HG02852 (cell line): Measurements from ENCODE around the gene BICC1.

Experiments
- ATAC-seq: cut with Tn5 transposase; IDR thresholded peaks from one replicate; pipeline ENCODE4 v1.9.1; 2021; ENCODE audit warnings: mild to moderate bottlenecking, moderate library complexity; ENCODE audit not compliant: unreplicated experiment

The BICC1 gene

DNA sequence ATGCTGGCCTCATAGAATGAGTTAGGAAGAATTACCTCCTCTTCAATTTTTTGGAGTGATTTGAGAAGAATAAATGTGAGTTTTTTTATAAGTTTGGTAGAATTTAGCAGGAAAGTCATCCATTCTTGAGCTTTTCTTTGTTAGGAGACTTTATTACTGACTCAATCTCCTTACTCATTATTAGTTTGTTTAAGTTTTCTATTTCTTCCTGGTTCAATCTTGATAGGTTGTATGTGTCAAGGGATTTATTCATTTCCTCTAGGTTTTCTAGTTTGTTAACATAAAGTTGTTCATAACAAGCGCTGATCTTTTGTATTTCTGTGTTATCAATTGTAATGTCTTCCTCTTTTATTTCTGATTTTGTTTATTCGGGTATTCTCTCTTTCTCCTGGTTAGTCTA lies 47.4 kb downstream of the BICC1 start:
- no peak for ATAC-seq

DNA sequence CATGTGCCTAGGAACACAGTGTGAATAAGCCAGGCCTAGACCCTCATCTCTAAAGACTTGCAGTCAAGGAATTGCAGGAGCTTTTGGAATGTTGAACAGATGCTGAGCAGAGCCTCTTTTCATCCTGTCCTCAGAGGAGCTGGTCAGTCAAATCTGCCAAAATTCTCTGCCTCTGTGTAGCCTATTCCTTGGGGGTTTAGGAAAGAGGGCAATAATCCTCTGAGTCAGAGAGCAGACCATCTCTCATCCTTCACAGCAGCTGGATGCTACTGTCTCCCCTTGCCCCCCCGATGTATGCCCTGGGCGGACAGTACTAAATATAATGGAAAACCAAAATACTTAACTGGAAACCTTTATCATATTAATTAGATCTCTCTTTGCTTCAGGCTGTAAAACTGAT lies 52.6 kb downstream of the BICC1 start:
- ATAC-seq: no peak

DNA sequence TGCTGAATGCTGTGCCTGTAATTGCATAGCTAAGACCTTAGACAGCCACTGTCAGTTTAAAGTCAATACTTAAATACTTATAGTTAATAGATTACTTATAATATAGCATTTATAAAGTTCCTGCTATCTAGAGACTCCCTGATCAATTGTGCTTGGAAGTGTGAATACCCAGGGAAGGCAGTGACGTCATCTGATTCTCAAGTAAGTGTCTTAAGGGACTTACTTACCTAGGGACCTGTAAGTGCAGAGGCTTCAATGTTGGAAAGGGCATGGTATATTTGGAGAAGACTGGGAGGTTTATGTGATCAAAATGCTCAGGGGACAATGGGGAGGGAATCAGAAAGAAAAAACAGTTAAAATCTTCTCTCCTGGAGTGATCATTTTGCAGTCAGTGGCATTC lies 55.0 kb downstream of the BICC1 start:
- ATAC-seq: no peak

DNA sequence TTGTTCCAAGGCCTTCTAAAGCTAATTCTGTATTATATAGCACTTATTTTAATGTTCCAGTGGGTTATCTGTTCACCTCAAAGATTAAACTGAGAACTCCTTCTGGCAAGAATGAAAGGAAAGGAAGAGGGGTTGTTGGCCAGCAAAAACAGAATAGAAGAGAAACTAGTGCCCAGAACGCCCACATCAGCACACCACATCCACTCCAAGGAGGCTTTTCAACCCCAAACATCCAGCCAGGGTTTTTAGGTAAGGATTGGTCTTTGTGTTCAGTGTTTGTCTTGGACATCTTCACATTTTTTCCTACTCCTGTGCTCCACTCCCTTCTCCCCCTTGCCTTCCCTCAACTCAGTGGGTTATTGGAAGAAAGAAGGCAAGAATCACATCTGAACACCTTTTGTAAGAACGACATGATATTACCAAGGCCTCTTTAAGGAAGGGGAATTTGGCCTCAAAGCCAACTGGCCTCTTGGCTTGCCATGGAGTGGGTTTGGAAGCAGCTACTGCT lies 55.8 kb downstream of the BICC1 start:
- ATAC-seq: no peak

DNA sequence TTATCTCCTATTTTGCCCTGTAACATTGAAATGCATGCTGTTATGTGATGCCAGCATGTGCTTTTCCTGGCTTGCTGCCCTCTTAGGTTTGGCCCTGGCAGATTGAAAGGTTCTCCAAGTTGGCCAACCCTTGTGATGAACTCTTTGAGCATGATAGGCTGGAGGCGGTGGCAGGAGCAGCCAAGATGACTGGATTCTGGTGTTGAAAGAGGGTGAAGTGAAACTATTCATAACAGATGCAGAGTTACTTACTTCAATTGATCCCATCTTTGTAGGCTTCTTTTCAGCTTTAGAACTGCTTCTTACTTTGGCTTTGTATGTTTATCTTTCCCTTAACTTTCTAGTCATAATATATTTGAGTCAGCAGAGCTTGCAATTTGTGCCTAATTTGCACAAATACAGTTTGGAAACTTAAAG lies 57.6 kb downstream of the BICC1 start:
- ATAC-seq: no peak

DNA sequence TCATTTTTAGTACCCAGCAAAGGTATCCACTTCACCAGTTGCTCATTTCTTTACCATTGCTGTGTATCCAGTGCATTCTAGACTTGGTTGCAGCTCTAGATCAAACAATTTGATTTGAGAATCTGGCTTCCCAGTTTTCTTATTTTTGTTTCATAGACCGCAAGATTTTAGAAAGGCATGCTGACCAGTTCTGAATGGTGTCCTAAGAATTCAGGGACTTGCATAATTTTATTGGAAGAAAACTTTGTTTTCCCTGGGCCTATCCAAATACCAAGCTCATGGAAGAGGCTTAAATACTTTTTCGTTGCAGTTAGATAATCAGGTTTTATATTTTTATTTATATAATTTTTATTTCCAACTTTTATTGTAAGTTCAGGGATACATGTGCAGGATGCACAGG lies 58.3 kb downstream of the BICC1 start:
- ATAC-seq: no peak

DNA sequence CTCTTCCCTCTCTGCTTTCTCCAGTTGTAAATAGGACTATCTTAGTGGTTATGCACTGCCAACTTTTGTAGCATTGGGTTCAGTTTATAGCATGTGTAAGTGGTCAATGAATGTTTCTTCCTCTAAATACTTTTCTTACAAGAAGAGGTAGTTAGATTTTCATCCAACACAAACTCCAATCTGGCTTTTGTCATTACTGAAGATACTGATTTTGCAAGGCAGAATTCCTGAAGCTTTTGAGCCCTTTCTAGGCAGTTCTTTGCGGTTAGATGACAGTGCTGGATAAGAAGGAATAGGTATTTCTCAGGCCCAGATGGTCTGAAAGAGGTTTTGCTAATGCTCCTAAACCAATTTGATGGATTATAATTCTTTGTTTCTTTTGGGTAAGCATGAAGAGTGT lies 60.5 kb downstream of the BICC1 start:
- no peak for ATAC-seq

DNA sequence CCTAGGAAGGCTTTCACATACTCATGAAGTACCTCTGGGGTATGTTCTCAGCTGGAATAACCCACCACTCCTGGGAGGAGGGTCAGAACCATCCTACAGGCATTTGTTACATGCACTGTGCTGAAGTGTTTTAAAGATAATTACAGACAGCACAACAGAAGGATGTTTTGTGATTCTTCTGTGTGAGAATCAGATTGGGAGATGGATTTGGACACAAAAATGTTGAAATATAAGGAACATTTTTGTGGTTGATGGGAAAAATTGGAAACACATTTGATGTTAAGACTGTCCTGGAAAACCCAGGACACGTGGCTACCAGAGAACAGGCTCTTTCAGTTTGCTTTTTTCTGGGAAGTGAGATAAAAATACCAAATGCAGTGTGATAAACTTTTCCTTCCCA lies 61.4 kb downstream of the BICC1 start:
- ATAC-seq: no peak

DNA sequence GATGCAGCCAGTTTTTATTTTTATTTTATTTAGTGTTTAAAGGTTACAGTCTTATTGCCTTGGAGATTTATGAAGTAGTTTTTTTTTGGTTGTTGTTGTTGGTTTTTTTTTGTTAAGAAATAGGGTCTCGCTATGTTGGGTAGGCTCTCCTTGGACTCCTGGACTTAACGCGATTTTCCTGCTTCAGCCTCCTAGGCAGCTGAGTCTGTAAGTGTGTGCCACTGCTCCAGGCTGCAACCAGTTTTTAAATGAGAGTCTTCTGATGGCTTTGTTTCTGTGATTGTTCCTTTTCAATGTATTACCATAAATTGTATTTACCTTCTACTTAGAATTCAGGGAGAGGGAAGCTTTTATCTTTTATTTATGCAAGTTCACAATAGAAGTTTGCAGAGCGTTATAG lies 62.8 kb downstream of the BICC1 start:
- no peak for ATAC-seq

DNA sequence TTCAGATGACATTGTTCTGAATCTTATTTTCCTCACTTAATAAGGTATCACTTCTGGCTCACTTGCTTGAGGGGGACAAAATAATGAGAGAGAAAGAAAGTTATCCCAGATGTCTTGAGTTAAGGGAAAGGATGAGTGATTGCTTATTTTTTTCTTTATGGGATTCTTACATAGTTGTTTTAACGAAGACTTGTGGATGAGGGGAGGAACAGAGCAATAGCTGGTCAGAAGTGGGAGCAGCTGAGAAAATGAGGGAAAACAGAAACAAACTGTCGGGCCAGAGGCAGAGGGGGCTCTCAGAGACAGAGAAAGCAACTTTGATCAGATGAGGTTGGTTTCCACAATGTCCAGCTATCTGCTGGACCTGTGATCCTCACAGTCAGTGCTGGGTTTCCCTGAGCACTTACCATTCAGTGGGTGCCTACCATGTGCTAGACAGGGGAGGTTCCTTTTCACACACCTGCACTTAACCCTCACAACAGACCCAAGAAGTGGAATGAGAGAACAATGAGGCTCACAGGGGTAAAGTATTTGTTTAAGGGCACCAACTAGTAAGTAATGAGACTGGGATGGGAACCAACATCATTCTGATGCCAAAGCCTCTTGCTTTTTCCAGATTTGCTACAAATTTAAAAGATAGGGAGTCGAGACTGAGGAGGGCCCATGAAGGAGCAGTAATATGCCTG lies 64.2 kb downstream of the BICC1 start:
- ATAC-seq: no peak

DNA sequence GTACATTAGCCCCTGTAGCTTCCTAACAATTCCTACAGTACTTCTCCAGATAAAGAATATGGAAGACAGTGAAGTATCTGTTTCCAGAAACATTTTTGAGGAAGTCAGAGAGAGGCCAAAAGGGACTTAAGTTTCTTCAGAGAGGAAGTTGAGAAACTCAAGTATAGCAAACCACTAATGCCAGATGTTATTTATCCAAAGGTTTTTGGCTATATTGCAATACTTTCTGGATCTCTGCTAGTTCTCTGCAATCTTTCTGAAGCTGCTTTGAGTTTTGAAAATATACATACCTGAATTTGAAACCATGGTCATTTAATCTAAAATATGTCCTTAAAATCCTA lies 64.7 kb downstream of the BICC1 start:
- no peak for ATAC-seq

DNA sequence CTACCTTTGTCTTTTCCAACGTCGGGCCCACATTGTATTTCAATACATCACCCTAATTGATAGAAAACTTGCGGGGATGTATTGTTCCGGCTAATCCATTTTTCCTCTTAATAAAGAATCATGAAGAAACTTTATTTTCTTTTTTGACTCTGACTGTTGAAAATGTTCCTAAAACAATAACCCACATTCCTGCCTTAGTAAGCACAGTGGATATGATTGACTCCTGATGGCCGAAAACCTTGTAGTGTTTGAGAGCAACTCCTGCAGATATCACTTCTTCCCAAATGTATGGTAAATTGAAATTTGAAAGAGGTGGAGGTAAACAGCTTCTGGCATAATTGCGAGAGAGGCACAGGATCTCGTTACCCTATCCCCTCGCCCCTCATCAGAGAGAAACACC lies 65.7 kb downstream of the BICC1 start:
- no peak for ATAC-seq

DNA sequence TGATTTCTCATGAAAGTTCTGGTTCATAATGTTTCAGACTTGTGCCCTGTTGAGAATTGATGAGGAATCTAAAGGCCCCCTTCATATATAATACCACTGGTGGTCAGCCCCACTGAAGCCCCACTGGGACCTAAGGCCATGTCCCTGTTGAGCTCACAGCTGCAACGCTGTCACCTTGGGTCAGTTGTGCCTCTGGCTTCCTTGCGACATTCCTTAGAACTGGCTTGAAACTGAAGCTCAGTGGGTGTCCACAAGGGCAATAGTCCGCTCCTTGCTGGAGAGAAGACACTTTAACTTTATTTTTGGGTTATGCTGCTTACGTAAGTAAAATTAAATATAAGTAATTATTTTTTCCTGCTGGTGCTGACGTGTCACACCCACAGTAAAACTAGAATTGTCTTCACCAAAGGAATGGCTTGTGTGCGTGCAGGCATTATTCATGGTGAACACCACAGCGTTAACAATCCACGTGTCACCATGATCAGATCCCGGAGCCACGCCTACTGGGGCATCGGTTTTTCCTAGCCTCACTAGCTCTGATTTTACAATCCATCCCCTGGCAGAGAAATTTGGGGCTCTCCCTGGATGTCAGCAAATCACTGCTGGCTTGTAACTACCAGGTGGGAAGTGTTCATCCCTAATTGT lies 66.5 kb downstream of the BICC1 start:
- ATAC-seq: no peak

DNA sequence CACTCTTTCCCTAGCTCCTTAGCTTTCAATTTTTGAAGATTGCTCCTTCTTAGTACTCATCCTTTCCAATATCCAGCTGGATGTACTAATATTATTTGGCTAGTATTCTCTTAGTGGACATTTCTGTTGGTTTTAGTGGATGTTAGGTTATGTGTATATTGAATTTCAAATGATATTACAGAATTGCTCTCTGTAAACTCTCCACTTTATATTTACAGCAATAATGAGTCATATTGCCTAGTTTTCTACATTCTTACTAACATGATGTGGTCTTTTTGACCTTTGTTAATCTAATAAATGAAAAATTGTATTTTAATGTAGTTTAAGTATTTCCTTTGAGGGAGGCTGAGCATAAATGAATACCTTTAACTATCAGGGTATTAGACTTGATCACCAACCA lies 69.4 kb downstream of the BICC1 start:
- ATAC-seq: no peak

DNA sequence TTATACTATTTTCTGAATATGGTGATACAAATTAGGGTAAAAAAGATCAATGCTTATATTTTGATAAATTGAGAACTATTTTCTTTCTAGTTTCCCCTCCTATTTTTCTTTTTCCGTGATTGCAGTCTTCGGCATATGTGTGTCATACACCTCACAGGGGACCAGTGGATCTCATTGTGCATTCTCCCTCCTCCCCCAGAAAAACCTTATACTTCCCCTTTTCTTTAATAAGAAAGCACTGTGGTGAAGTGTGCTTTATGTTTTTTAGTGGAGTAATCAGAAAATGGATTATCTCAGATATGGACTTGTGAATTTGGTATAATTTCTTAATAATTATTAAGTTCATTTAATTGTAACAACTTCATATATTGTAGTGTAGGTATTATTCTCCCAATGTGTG lies 72.8 kb downstream of the BICC1 start:
- ATAC-seq: no peak

DNA sequence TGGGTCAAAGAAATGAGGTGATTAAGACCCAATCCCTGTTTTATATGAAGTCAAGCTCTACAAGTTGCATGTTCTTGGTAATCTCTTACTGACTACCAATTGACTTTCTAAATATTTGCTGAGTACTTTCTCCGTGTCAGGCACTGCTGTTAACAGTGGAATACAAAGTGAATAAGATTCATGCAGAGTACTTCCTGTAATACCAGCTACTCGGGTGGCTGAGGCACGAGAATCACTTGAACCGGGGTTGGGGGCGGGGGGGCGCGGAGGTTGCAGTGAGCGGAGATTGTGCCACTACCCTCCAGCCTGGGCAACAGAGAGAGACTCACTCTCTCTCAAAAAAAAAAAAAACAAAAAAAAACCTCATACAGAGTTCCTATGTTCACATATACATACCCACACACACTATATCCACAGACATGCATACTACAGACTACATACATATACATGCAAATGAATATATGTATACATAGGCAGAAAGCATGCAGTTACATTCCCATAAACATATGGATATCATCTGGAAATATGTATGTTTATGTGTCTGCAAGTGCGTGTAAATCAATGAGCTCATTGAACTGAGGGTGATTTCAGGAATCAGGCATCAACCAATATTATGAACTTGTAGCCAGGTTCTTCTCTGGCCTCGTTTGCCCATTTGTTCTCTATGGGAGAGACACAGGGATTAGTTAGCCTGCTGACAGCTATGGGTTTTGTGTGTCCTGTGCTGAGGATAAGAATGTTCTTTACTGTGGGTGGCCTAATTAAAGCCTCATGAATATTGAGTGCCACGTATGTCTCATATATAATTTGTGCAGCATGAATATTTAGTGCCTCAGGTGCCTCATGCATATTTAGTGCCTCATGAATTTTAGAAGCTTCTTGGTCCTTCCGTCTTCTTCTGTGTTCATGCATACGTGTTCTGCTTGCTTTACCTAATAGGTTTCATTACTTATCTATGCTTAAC lies 73.9 kb downstream of the BICC1 start:
- no peak for ATAC-seq

DNA sequence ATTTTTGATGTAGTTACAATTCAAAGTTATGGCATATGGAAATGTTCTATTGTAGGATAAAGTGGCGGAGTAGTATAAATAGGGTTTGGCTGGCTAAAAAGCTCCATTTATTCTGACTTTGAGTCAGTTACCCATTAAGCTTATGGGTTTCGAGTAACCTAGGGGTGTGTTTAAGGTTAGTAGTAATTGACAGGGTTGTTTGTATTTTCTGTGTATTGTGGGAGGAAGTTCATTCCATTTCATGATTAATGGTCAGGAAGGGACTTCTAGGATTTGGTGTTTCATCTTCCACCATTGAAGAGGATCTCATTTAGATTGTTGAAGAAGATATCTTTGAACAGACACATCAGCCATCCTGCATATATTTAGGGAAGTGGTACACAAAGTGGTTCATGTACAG lies 75.0 kb downstream of the BICC1 start:
- no peak for ATAC-seq

DNA sequence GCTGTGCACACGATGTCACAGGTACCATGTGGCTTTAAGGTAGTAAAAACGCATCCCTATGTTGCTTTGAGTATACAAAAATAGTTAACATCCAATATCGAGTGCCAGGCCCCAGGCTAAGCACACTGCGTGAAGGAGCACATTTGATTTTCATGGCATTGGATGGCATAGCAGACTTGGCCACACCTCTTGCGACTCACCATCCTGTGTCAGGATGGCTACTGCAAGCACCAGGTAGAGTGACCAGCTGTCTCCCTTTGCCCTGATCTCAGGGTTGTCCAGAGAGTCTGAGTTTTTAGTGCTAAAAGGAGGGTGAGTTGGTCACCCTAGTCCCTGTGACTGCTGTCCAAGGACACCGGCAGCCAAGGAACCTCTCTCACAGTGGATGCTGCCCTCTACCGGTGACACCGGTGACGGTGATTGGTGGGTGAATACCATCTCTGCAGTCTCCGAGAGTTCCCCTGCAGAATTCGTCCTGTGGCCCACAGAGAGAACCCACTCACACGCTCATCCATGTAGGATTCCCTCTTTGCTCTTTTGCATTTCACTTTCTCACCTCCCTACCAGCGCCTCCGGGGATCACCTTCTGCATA lies 76.1 kb downstream of the BICC1 start:
- no peak for ATAC-seq

DNA sequence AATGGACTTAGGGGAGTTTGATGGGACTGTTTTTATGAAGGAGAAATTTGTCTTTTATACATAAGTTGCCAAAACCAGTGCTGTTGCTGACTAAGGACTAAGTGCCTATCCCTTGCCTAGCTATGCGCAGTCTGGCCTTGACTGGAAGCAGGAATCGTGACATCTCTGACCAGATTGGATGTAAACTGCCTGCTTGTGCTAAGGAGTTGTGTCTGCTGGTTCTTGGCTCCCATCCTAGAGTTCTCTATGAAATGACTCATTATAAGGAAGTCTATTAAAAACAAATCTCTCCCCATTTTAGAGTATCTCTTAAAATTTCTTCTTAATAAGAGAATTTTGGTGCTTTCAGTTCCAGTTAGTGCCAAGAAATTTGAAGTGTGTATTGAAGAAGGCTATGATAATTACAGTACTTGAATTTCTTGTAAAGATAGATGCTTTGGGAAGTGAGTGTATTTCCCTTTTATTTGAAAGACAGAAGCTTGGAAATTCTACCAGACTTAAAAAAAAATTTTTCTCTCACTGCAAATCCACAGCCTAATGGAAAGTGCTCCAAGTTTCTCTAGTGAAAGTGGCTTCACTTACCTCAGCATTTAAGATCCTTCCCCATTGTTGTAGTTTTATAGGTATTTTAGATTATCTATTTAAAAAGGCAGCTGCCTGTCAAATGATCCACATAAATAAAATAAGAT lies 77.6 kb downstream of the BICC1 start:
- no peak for ATAC-seq

DNA sequence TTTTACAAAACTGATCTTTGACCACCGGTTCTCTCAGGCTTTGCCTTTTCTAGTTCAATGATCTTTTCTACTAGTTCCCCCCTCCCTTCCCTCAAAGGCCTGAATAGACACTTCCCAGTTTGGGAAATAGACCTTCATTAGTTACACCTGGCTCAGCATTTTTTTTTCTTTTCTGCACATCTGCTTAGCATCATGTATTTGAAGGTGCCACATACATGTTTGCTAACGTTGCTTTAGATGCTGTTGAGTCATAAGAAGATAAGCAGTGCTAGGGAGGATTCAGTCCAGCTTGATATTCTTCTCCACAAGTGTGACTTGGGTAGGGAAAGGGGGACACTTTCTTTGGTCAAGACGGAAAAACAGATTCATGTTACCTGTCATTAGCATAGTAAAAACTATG lies 78.3 kb downstream of the BICC1 start:
- ATAC-seq: no peak

DNA sequence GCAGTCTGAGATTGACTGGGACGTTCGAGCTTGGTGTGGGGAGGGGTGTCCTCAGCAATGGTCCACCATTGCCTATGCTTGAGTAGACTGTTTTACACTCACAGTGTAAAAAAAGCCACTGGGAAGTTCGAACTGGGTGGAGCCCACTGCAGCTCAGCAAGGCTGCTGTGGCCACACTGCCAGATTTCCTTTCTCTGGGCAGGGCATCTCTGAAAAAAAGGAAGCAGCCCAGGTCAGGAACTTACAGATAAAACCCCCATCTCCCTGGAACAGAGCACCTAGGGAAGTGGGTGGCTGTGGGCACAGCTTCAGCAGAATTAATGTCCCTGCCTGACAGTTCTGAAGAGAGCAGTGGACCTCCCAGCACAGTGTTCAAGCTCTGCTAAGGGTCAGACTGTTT lies 80.3 kb downstream of the BICC1 start:
- ATAC-seq: no peak
